CD4-positive, alpha-beta T cell (primary cell): ENCODE data around the gene FGFBP2. TPM values are rescaled to one million over a fixed set of nuclear protein-coding genes. Genes with fewer than 3 reads are reported as not detected.
A peak's percentile ranks its signal among the peaks of the same experiment; 100 is the strongest.

ENCODE experiments used
- ATAC-seq: fragments of 200-7000 bp; cut with Tn5 transposase; one replicate; pipeline ENCODE4 v1.10.0; 2022; ENCODE audit warnings: mild to moderate bottlenecking; ENCODE audit not compliant: poor library complexity
- CTCF ChIA-PET: fragments of 350-600 bp; sonication (Branson Sonifier 250); formaldehyde crosslinking; loops from one replicate; lab custom pipeline; 2021; ENCODE audit warnings: antibody characterized with exemption, inconsistent platforms; lab: Charles Lee
- POLR2A ChIA-PET: fragments of 350-600 bp; sonication (Branson Sonifier 250); formaldehyde crosslinking; loops from one replicate; lab custom pipeline; 2021; ENCODE audit warnings: antibody characterized with exemption, inconsistent platforms; lab: Charles Lee
- DNase-seq, 14 experiments: peaks; one replicate each; pipeline ENCODE4 v3.0.0-alpha.2; 2013 to 2020; ENCODE audit warnings: mixed read lengths in 2 of 14
- H3K27ac ChIP-seq, 2 donors: one replicate each; pipeline versions ENCODE4 v1.5.1 to v1.7.0; 2013; ENCODE audit warnings: low read length in 2 of 2, low read depth in 1 of 2, mild to moderate bottlenecking in 1 of 2
- H3K27me3 ChIP-seq, 2 experiments: 1 replicate in 1 of 2; 2 replicates in 1 of 2; pipeline versions ENCODE4 v1.6.1 to v1.7.0; 2013; ENCODE audit warnings: low read length in 2 of 2, control low read depth in 1 of 2, mild to moderate bottlenecking in 1 of 2, moderate library complexity in 1 of 2; ENCODE audit not compliant: insufficient read depth in 2 of 2, control insufficient read depth in 1 of 2
- H3K36me3 ChIP-seq: one replicate; pipeline ENCODE4 v1.6.1; 2013; ENCODE audit warnings: low read length, control low read depth; ENCODE audit not compliant: insufficient read depth
- H3K4me1 ChIP-seq: one replicate; pipeline ENCODE4 v1.6.1; 2013; ENCODE audit warnings: low read length, control low read depth; ENCODE audit not compliant: insufficient read depth
- H3K4me3 ChIP-seq: one replicate; pipeline ENCODE4 v1.5.1; 2013; ENCODE audit warnings: mild to moderate bottlenecking, low read length, moderate library complexity
- H3K9me3 ChIP-seq, 2 experiments: 1 replicate in 1 of 2; 2 replicates in 1 of 2; pipeline versions ENCODE4 v1.6.1 to v1.7.0; 2013; ENCODE audit warnings: low read length in 2 of 2, mild to moderate bottlenecking in 2 of 2, control low read depth in 1 of 2, moderate library complexity in 1 of 2; ENCODE audit not compliant: control insufficient read depth in 1 of 2, insufficient read depth in 1 of 2
- H3K27ac Mint-ChIP-seq: one replicate; pipeline ENCODE4 v1.8.0; 2020; ENCODE audit warnings: mixed read lengths
- H3K27me3 Mint-ChIP-seq: one replicate; pipeline ENCODE4 v1.8.0; 2021; ENCODE audit warnings: mixed read lengths
- H3K36me3 Mint-ChIP-seq: one replicate; pipeline ENCODE4 v1.8.0; 2021; ENCODE audit warnings: low read depth, mixed read lengths
- H3K4me1 Mint-ChIP-seq: one replicate; pipeline ENCODE4 v1.8.0; 2021; ENCODE audit warnings: low read depth, mixed read lengths
- H3K4me3 Mint-ChIP-seq: one replicate; pipeline ENCODE4 v1.8.0; 2020; ENCODE audit warnings: mild to moderate bottlenecking, mixed read lengths
- H3K9me3 Mint-ChIP-seq: one replicate; pipeline ENCODE4 v1.8.0; 2020; ENCODE audit warnings: mixed read lengths
- intact Hi-C, 2 experiments: fragments of 100-400 bp; cut with DNase I in 1 of 2; cut with micrococcal nuclease in 1 of 2; formaldehyde crosslinking; loops; one replicate each; pipeline versions ENCODE4 v1.15.1 to v1.9.0; 2023 to 2025; cut with DNase I, micrococcal nuclease
- total RNA-seq, 174 experiments: library from RNA in 2 of 174; stranded (reverse) in 2 of 174; gene quantifications; one replicate each; pipeline ENCODE4 v1.2.3 and lab custom pipeline; 2021 to 2026
- TF ChIP-seq, protein P1 (sequence below): fragments of 200-600 bp; IDR thresholded peaks from one replicate; pipeline ENCODE4 v1.8.0; 2022; ENCODE audit warnings: antibody characterized with exemption, mild to moderate bottlenecking

FGFBP2 gene
- total RNA-seq, 2 experiments from 2014 or later = 1.3 to 1.7 TPM

DNA sequence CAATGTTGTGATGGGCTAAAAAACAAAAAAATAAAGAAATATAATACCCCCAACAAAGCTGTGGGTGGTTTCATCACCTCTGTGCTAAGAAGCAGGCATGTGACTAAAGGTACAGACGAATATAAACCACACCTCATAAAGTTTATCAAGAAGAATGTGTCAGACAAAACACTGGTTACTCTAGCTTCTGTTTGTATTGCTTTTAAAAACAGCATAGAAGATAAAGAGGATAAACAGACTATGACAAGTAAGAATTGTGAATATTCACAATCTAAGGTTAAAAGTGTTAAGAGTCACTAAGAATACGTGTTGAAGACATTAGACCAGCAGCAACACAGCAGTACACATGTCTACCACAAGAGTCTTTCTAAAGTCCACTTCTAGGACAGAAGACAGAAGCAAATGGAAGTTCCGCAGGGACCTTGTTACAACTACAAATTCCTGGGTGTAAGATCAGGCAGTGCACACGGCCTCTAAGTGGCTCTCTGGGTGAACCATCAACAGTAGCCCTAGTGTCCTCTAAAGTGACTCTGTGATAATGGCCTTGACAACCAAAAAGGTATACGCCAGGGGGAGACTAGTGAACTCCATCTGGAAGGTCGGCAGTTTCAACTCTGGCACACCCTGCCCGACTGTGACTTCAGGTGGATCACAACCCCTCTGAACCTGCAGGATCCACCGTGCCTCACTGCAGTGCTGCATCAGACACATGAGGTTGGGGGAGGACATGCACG lies 8.3 kb upstream of the FGFBP2 start:
- Histone ChIP-seq H3K4me1 (no peaks in the 10 kb centered on the region), H3K4me3 (no peak overlapping the region), H3K36me3 (no peaks in the 10 kb centered on the region), H3K27me3 (no peaks in the 10 kb centered on the region), H3K27ac (no peak overlapping the region), H3K9me3 (no peaks in the 10 kb centered on the region)
- Mint-ChIP-seq H3K4me3 (no peak overlapping the region), H3K36me3 (no peaks in the 10 kb centered on the region), H3K4me1 (no peaks in the 10 kb centered on the region), H3K27me3 (peaks cover 5% of the 10 kb centered on the region), H3K9me3 (no peaks in the 10 kb centered on the region), H3K27ac (no peak overlapping the region)
- intact Hi-C loops = no loop called here
- ChIA-PET POLR2A (no interaction called here), CTCF (no interaction called here)
- DNase-seq (peak in 1 of 14 experiments; percentile 1), ATAC-seq (no peak)
- TF ChIP-seq, protein P1, sequence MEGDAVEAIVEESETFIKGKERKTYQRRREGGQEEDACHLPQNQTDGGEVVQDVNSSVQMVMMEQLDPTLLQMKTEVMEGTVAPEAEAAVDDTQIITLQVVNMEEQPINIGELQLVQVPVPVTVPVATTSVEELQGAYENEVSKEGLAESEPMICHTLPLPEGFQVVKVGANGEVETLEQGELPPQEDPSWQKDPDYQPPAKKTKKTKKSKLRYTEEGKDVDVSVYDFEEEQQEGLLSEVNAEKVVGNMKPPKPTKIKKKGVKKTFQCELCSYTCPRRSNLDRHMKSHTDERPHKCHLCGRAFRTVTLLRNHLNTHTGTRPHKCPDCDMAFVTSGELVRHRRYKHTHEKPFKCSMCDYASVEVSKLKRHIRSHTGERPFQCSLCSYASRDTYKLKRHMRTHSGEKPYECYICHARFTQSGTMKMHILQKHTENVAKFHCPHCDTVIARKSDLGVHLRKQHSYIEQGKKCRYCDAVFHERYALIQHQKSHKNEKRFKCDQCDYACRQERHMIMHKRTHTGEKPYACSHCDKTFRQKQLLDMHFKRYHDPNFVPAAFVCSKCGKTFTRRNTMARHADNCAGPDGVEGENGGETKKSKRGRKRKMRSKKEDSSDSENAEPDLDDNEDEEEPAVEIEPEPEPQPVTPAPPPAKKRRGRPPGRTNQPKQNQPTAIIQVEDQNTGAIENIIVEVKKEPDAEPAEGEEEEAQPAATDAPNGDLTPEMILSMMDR = no peak

DNA sequence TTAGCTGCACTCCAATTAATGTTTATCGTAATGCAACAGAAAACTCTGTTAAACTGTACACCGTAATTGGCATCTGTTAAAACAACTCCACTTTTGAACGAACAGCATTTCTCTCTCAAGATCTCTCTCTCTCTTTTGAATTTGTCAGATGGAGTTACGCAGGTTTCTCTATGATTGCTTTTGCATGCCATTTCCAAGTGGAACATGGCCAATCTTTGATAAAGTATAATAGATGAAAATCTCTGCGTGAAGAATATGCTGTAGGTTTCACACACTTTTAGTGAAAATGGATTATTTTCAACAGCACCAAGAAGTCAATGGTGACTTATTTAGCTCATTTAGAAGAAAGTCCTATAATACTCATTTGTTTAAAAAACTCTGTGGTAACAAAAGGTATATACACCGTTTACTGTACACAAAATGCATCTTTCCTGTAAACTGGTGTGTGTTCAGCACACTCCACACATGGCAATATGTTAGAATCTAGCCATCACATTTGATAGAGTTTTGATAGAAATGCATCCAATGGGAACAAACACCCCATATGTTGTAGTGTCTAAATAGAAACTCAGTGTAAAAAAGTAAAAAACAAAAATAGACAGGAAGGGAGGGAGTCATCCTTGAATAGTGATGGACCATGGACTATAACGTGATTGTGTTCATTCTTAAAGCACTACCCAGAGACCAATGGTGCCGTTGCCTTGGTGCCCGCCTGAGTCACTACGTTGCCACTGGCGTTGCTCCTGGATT lies 5.8 kb upstream of the FGFBP2 start:
- H3K4me3 ChIP-seq = no peak overlapping the region
- TF ChIP-seq, protein P1 = no peak
- H3K9me3 ChIP-seq = no peaks in the 10 kb centered on the region
- intact Hi-C loops = no loop called here
- Mint-ChIP-seq H3K4me1 (peaks cover under 1% of the 10 kb centered on the region), H3K9me3 (no peaks in the 10 kb centered on the region), H3K4me3 (no peak overlapping the region), H3K27me3 (peaks cover 5% of the 10 kb centered on the region), H3K27ac (no peak overlapping the region), H3K36me3 (no peaks in the 10 kb centered on the region)
- DNase-seq (no peak), ATAC-seq (no peak)
- ChIA-PET CTCF (no interaction called here), POLR2A (no interaction called here)
- no peak overlapping the region for H3K27ac ChIP-seq
- no peaks in the 10 kb centered on the region for H3K36me3 ChIP-seq
- no peaks in the 10 kb centered on the region for H3K4me1 ChIP-seq
- no peaks in the 10 kb centered on the region for H3K27me3 ChIP-seq

DNA sequence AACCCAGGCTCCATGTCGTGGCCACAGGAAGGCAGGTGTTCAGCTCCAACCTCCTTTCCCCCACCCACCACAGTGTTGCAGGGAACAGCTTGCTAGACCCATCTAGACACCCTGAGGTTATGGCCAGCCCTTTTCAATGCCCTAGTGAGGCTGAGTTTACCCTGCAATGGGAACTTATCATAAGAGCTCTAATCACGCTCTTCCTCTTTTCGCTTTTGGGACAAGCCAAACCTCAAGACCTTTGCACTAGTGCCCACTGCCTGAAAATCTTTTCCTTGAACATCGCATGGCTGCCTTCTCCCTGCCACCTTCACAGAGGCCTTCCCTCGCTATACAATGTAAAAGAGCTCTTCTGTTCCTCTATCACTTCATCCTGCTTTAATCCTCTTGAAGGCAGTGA lies 2.4 kb upstream of the FGFBP2 start:
- Histone ChIP-seq H3K4me3 (no peak overlapping the region), H3K27ac (no peak overlapping the region), H3K4me1 (peaks cover 14% of the 10 kb centered on the region), H3K36me3 (no peaks in the 10 kb centered on the region), H3K27me3 (no peaks in the 10 kb centered on the region), H3K9me3 (no peaks in the 10 kb centered on the region)
- no peak overlapping the region for H3K4me3 Mint-ChIP-seq
- intact Hi-C loops = no loop called here
- TF ChIP-seq, protein P1 = no peak
- no peak overlapping the region for H3K27ac Mint-ChIP-seq
- H3K4me1 Mint-ChIP-seq = peaks cover 20% of the 10 kb centered on the region
- DNase-seq (no peak), ATAC-seq (no peak)
- no peaks in the 10 kb centered on the region for H3K36me3 Mint-ChIP-seq
- ChIA-PET POLR2A (no interaction called here), CTCF (no interaction called here)
- peaks cover 5% of the 10 kb centered on the region for H3K27me3 Mint-ChIP-seq
- no peaks in the 10 kb centered on the region for H3K9me3 Mint-ChIP-seq
